Ramos (cell line): Measurements from ENCODE around the gene TMEM239.
"Not testable (repeated sequence)": the region's sequence is repeated elsewhere in the genome, so short reads cannot be mapped to it uniquely, and the experiment has no call there.

Experiments
- in situ Hi-C: fragments of 300-500 bp; cut with MboI; formaldehyde crosslinking; loops from one replicate; pipeline ENCODE4 v1.14.3; 2022; ENCODE audit warnings: low sequenced_read_pairs; ENCODE audit not compliant: unreplicated experiment

The TMEM239 gene

GRCh38 chr20:2799271-2799670 is 16.9 kb upstream of the TMEM239 start:
- in situ Hi-C loops = no loop called here

- in situ Hi-C loops = no loop called here
These were observed 16.3 kb upstream of the TMEM239 start for GRCh38 chr20:2799688-2800520.

GRCh38 chr20:2800521-2801285 is 15.5 kb upstream of the TMEM239 start, which contains the start of gene CPXM1:
Gene CPXM1 (minus strand): TSS chr20:2800627. CDS start chr20:2800572, 55 bp downstream.
- in situ Hi-C loops = no loop called here

- in situ Hi-C loops = no loop called here
These were observed 14.9 kb upstream of the TMEM239 start for GRCh38 chr20:2801286-2801728.

GRCh38 chr20:2804041-2804828 is 11.9 kb upstream of the TMEM239 start:
- in situ Hi-C loops = no loop called here

GRCh38 chr20:2804852-2805688 is 11.1 kb upstream of the TMEM239 start:
- in situ Hi-C loops = no loop called here

- in situ Hi-C loops = no loop called here
These were observed 10.3 kb upstream of the TMEM239 start for GRCh38 chr20:2805689-2806350.

GRCh38 chr20:2806351-2806701 is 9.8 kb upstream of the TMEM239 start:
- in situ Hi-C loops = no loop called here

GRCh38 chr20:2807019-2807418 is 9.1 kb upstream of the TMEM239 start:
- in situ Hi-C loops = no loop called here

GRCh38 chr20:2807929-2808328 is 8.2 kb upstream of the TMEM239 start:
- in situ Hi-C loops = not testable (repeated sequence)

- in situ Hi-C loops = no loop called here
These were observed 6.5 kb upstream of the TMEM239 start for GRCh38 chr20:2809690-2810089.

- in situ Hi-C loops = no loop called here
These were observed 4.0 kb upstream of the TMEM239 start for GRCh38 chr20:2812189-2812588.

- in situ Hi-C loops = no loop called here
These were observed 2.1 kb upstream of the TMEM239 start for GRCh38 chr20:2814076-2814475.

- in situ Hi-C loops = no loop called here
These were observed 1.5 kb upstream of the TMEM239 start, which contains the start of gene C20orf141 for GRCh38 chr20:2814587-2815051. Gene C20orf141 (plus strand): TSS chr20:2814987. CDS start chr20:2815185, 198 bp downstream.

- in situ Hi-C loops = no loop called here
These were observed 793 bp upstream of the TMEM239 start for GRCh38 chr20:2815242-2815900.

- in situ Hi-C loops = no loop called here
These were observed 598 bp downstream of the TMEM239 start for GRCh38 chr20:2816583-2817340.

GRCh38 chr20:2817341-2817726 is 1.2 kb downstream of the TMEM239 start:
- in situ Hi-C loops = no loop called here
